ENCODE results near the gene KANK3. TPM values are rescaled to one million over a fixed set of nuclear protein-coding genes. Genes with fewer than 3 reads are reported as not detected.

Gene KANK3
- total and polyA plus RNA-seq, 2 of the 8 experiments (the other 6 are each of a cell fraction or from before 2014, with no cell fraction given), result 2.5 to 4.2 TPM

- no peak for TF ChIP-seq CTCF (IDR thresholded peaks at IDR 0.05; ENCODE audit: control extremely low read depth in 1 of 3, insufficient read depth in 1 of 3, low read depth in 1 of 3, low read length in 3 of 3)
- TF ChIP-seq SUZ12 (IDR thresholded peaks at IDR 0.05; ENCODE audit: low read length), result no peak
- peak; percentile 92 for TF ChIP-seq POLR2AphosphoS5 (IDR thresholded peaks at IDR 0.05; ENCODE audit: low read depth, low read length)
- TF ChIP-seq RAD21 (IDR thresholded peaks at IDR 0.05 in 1 of 2, conservative IDR thresholded peaks at IDR 0.05 in 1 of 2; ENCODE audit: low read depth in 2 of 2, low read length in 2 of 2), result no peak
- TF ChIP-seq HDAC6 (IDR thresholded peaks at IDR 0.05; ENCODE audit: low read depth, low read length), result no peak
- peak; percentile 85 for TF ChIP-seq TEAD4 (IDR thresholded peaks at IDR 0.05; ENCODE audit: low read depth, low read length)
- peak in 1 of 2 experiments; percentile 41; a peak in 1 of 3 replicates for TF ChIP-seq EP300 (IDR thresholded peaks at IDR 0.05; ENCODE audit: borderline replicate concordance in 1 of 2, low read depth in 2 of 2, low read length in 2 of 2)
- 0 out of 4 replicates have a peak, but pooled peaks of 1 of the 2 experiments have one; percentile 41 for TF ChIP-seq SIN3A (conservative IDR thresholded peaks at IDR 0.05 in 1 of 2, IDR thresholded peaks at IDR 0.05 in 1 of 2; ENCODE audit: low read depth in 1 of 2, low read length in 2 of 2)
- no peak for TF ChIP-seq SIX5 (IDR thresholded peaks at IDR 0.05; ENCODE audit: low read depth, low read length)
- TF ChIP-seq SP4 (IDR thresholded peaks at IDR 0.05; ENCODE audit: low read length), result peak; percentile 85; the same call in 1 of the 2 replicates
- peak; percentile 98 for TF ChIP-seq SRF (IDR thresholded peaks at IDR 0.05; ENCODE audit: low read depth, low read length)
- TF ChIP-seq MAX (IDR thresholded peaks at IDR 0.05), result peak; percentile 21; the same call in 1 of the 2 replicates
- TF ChIP-seq ZNF274 (IDR thresholded peaks at IDR 0.05; ENCODE audit: borderline replicate concordance, extremely low read depth, low read length), result no peak
- TF ChIP-seq NRF1 (IDR thresholded peaks at IDR 0.05; ENCODE audit: low read depth, low read length), result no peak
- peak; percentile 89 for TF ChIP-seq ATF2 (IDR thresholded peaks at IDR 0.05; ENCODE audit: low read length)
- TF ChIP-seq PHF8 (conservative IDR thresholded peaks at IDR 0.05; ENCODE audit: low read depth, low read length), result peak; percentile 96
- no peak for TF ChIP-seq FOSL1 (IDR thresholded peaks at IDR 0.05; ENCODE audit: insufficient read depth, low read depth, low read length)
- no peak for TF ChIP-seq EZH2 (IDR thresholded peaks at IDR 0.05; ENCODE audit: low read depth, low read length, severe bottlenecking)
Observed at GRCh38 chr19:8389891-8390616, 47.0 kb upstream of the KANK3 start, which contains the start of gene RAB11B (continued).
